WTC11 (cell line): ENCODE data around the gene NCBP1. TPM values are rescaled to one million over a fixed set of nuclear protein-coding genes. Genes with fewer than 3 reads are reported as not detected.
"Not testable (repeated sequence)": the region's sequence is repeated elsewhere in the genome, so short reads cannot be mapped to it uniquely, and the experiment has no call there.

Experiments
- ATAC-seq: fragments of 200-7000 bp; cut with Tn5 transposase; 2 replicates; pipeline ENCODE4 v1.10.0; 2021; ENCODE audit warnings: mild to moderate bottlenecking, moderate library complexity
- CTCF ChIA-PET: fragments of 300-600 bp; sonication (Branson Sonifier 250); formaldehyde crosslinking; loops from one replicate; lab custom pipeline; 2021; ENCODE audit warnings: antibody characterized with exemption; lab: Charles Lee
- POLR2A ChIA-PET: fragments of 350-600 bp; sonication (Branson Sonifier 250); formaldehyde crosslinking; loops from one replicate; lab custom pipeline; 2021; ENCODE audit warnings: antibody characterized with exemption; lab: Charles Lee
- DNase-seq: peaks from one replicate; pipeline ENCODE4 v3.0.0; 2021; ENCODE audit warnings: low spot score
- H3K27ac Mint-ChIP-seq: 2 replicates; pipeline ENCODE4 v1.8.0; 2021; ENCODE audit warnings: mixed read lengths
- H3K27me3 Mint-ChIP-seq: 2 replicates; pipeline ENCODE4 v1.8.0; 2021; ENCODE audit warnings: low read depth, mild to moderate bottlenecking, moderate library complexity, mixed read lengths
- H3K36me3 Mint-ChIP-seq: 2 replicates; pipeline ENCODE4 v1.8.0; 2021; ENCODE audit warnings: mixed read lengths
- H3K4me1 Mint-ChIP-seq: 2 replicates; pipeline ENCODE4 v1.8.0; 2022; ENCODE audit warnings: mixed read lengths
- H3K4me3 Mint-ChIP-seq: 2 replicates; pipeline ENCODE4 v1.8.0; 2021; ENCODE audit warnings: mild to moderate bottlenecking, moderate library complexity, mixed read lengths
- H3K9me3 Mint-ChIP-seq: 2 replicates; pipeline ENCODE4 v1.8.0; 2021; ENCODE audit warnings: mixed read lengths
- AFF4 ChIP-seq: sonication (generic); formaldehyde crosslinking; IDR thresholded peaks from 2 replicates; pipeline ENCODE4 v1.8.1; 2023; ENCODE audit warnings: mild to moderate bottlenecking, missing genetic modification reagents, borderline replicate concordance
- ARID4B ChIP-seq: sonication (generic); formaldehyde crosslinking; IDR thresholded peaks from 2 replicates; pipeline ENCODE4 v1.8.0; 2023; ENCODE audit warnings: missing genetic modification reagents, mild to moderate bottlenecking, borderline replicate concordance
- EMX1 ChIP-seq: fragments of 250-450 bp; sonication (Bioruptor Pico); IDR thresholded peaks from 2 replicates; pipeline ENCODE4 v1.8.0; 2021; ENCODE audit warnings: mild to moderate bottlenecking
- GABPB1 ChIP-seq: sonication (generic); formaldehyde crosslinking; IDR thresholded peaks from 2 replicates; pipeline ENCODE4 v1.8.1; 2023; ENCODE audit warnings: mild to moderate bottlenecking, missing genetic modification reagents
- GTF2I ChIP-seq: fragments of 250-450 bp; sonication (Bioruptor Pico); conservative IDR thresholded peaks from 2 replicates; pipeline ENCODE4 v1.4.0; 2021; ENCODE audit warnings: mild to moderate bottlenecking
- JUN ChIP-seq: sonication (generic); formaldehyde crosslinking; IDR thresholded peaks from 2 replicates; pipeline ENCODE4 v1.8.0; 2023; ENCODE audit warnings: mild to moderate bottlenecking, missing genetic modification reagents
- NFATC4 ChIP-seq: fragments of 250-450 bp; sonication (Bioruptor Pico); IDR thresholded peaks from 2 replicates; pipeline ENCODE4 v1.9.0; 2021; ENCODE audit warnings: mild to moderate bottlenecking
- NR3C1 ChIP-seq: sonication (generic); formaldehyde crosslinking; conservative IDR thresholded peaks from 2 replicates; pipeline ENCODE4 v1.8.1; 2023; ENCODE audit warnings: low read depth, mild to moderate bottlenecking, missing genetic modification reagents
- SP1 ChIP-seq: sonication (generic); formaldehyde crosslinking; conservative IDR thresholded peaks from 2 replicates; pipeline ENCODE4 v1.8.1; 2022; ENCODE audit warnings: missing genetic modification reagents
- TCF7 ChIP-seq: sonication (generic); formaldehyde crosslinking; IDR thresholded peaks from 2 replicates; pipeline ENCODE4 v1.8.0; 2022; ENCODE audit warnings: mild to moderate bottlenecking, low read depth, missing genetic modification reagents, moderate library complexity
- TEAD1 ChIP-seq: sonication (generic); formaldehyde crosslinking; IDR thresholded peaks from 2 replicates; pipeline ENCODE4 v1.8.0; 2022; ENCODE audit warnings: mild to moderate bottlenecking, missing genetic modification reagents
- TP53 ChIP-seq: sonication (generic); formaldehyde crosslinking; IDR thresholded peaks from 2 replicates; pipeline ENCODE4 v1.8.1; 2023; ENCODE audit warnings: mild to moderate bottlenecking, missing genetic modification reagents
- ZNF263 ChIP-seq: sonication (generic); formaldehyde crosslinking; IDR thresholded peaks from 2 replicates; pipeline ENCODE4 v1.8.1; 2022; ENCODE audit warnings: low read depth, mild to moderate bottlenecking, moderate library complexity, missing genetic modification reagents
- ZNF317 ChIP-seq: sonication (generic); formaldehyde crosslinking; IDR thresholded peaks from 2 replicates; pipeline ENCODE4 v1.8.1; 2023; ENCODE audit warnings: low read depth, mild to moderate bottlenecking, moderate library complexity, missing genetic modification reagents, borderline replicate concordance
- ZNF396 ChIP-seq: fragments of 250-450 bp; sonication (Bioruptor Pico); IDR thresholded peaks from 2 replicates; pipeline ENCODE4 v1.8.0; 2021; ENCODE audit warnings: mild to moderate bottlenecking, moderate library complexity, borderline replicate concordance
- ZNF671 ChIP-seq: fragments of 250-450 bp; sonication (Bioruptor Pico); IDR thresholded peaks from 2 replicates; pipeline ENCODE4 v1.8.0; 2021; ENCODE audit warnings: mild to moderate bottlenecking
- total RNA-seq: library from RNA; stranded (reverse); gene quantifications from 3 replicates; pipeline ENCODE4 v1.2.3, GENCODE V29; 2021
- TF ChIP-seq, protein P1 (sequence below): sonication (generic); formaldehyde crosslinking; IDR thresholded peaks from 2 replicates; pipeline ENCODE4 v1.8.1; 2022; ENCODE audit warnings: missing genetic modification reagents, borderline replicate concordance

Gene NCBP1
- total RNA-seq, 1 experiment from 2014 or later: 61.1 TPM

GRCh38 chr9:97632985-97633858, at the start of gene NCBP1, which contains the start of gene TSTD2 (continued):
- TF ChIP-seq GABPB1 (peak; percentile 75; the same call in 1 of the 2 replicates), ARID4B (CRISPR knock-in tag) (peak; percentile 90; the same call in 1 of the 2 replicates), TCF7 (CRISPR knock-in tag) (0 out of 2 replicates have a peak, but pooled peaks have one; percentile 50), TP53 (CRISPR knock-in tag) (peak; percentile 32; the same call in 1 of the 2 replicates), TEAD1 (peak; percentile 55; the same call in 1 of the 2 replicates), JUN (0 out of 2 replicates have a peak, but pooled peaks have one; percentile 14), ZNF263 (CRISPR knock-in tag) (no peak), ZNF671 (CRISPR knock-in tag) (no peak), NFATC4 (no peak), EMX1 (CRISPR knock-in tag) (no peak), SP1 (CRISPR knock-in tag) (peak; percentile 86), NR3C1 (CRISPR knock-in tag) (no peak)
- TF ChIP-seq, all 79 proteins: peak for 21

GRCh38 chr9:97584778-97585177, 48.8 kb upstream of the NCBP1 start:
- H3K4me3 Mint-ChIP-seq, DNase-seq, CTCF ChIA-PET, H3K27me3 Mint-ChIP-seq, ATAC-seq, POLR2A ChIA-PET, H3K27ac Mint-ChIP-seq, H3K4me1 Mint-ChIP-seq: not testable (repeated sequence)
- H3K36me3 Mint-ChIP-seq: peaks cover 13% of the 10 kb centered on the region
- H3K9me3 Mint-ChIP-seq: peaks cover 14% of the 10 kb centered on the region

DNA sequence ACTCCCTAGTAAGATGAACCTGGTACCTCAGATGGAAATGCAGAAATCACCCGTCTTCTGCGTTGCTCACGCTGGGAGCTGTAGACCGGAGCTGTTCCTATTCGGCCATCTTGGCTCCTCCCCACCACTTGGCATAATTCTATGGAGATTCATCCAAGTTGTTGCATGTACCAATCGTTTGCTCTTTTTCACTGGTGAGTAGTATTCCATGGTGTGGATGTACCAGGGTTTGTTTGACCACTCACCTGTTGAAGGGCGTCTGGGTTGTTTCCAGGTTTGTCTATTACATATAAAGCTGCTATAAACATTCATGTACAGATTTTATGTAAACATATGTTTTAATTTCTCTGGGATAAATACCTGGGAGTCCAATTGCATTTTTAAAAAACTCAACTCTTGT, 46.7 kb upstream of the NCBP1 start:
- ATAC-seq, H3K27ac Mint-ChIP-seq, H3K27me3 Mint-ChIP-seq, H3K4me1 Mint-ChIP-seq, POLR2A ChIA-PET, DNase-seq: not testable (repeated sequence)
- Mint-ChIP-seq H3K4me3 (peak overlapping the region; percentile 42), H3K9me3 (peaks cover 14% of the 10 kb centered on the region), H3K36me3 (peaks cover 13% of the 10 kb centered on the region)
- CTCF ChIA-PET: interaction anchor here (1.0 kb wide), 1 partner anchor 85 kb away, joined by 3 read pairs; the partner anchor contains the start of gene TMOD1
- TF ChIP-seq ZNF396 (CRISPR knock-in tag): peak; percentile 22; the same call in 1 of the 2 replicates
- peak; percentile 43 for TF ChIP-seq GTF2I (CRISPR knock-in tag)

- Mint-ChIP-seq H3K36me3 (peaks cover 13% of the 10 kb centered on the region), H3K27me3 (no peaks in the 10 kb centered on the region), H3K4me3 (no peak overlapping the region), H3K4me1 (peaks cover 8% of the 10 kb centered on the region), H3K9me3 (peaks cover 14% of the 10 kb centered on the region), H3K27ac (no peak overlapping the region)
- peak; percentile 62 for ATAC-seq
- ChIA-PET POLR2A (interaction anchor here (0.7 kb wide), 1 partner anchor 24 kb away, joined by 4 read pairs; no protein-coding TSS in a partner anchor), CTCF (interaction anchor here (0.7 to 1.7 kb wide), 7 partner anchors 7 to 179 kb away, joined by 3 to 7 read pairs (median 4); no protein-coding TSS in a partner anchor)
- no peak for DNase-seq
- no peak for TF ChIP-seq AFF4 (CRISPR knock-in tag)
- TF ChIP-seq, protein P1, sequence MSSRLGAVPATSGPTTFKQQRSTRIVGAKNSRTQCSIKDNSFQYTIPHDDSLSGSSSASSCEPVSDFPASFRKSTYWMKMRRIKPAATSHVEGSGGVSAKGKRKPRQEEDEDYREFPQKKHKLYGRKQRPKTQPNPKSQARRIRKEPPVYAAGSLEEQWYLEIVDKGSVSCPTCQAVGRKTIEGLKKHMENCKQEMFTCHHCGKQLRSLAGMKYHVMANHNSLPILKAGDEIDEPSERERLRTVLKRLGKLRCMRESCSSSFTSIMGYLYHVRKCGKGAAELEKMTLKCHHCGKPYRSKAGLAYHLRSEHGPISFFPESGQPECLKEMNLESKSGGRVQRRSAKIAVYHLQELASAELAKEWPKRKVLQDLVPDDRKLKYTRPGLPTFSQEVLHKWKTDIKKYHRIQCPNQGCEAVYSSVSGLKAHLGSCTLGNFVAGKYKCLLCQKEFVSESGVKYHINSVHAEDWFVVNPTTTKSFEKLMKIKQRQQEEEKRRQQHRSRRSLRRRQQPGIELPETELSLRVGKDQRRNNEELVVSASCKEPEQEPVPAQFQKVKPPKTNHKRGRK (CRISPR knock-in tag): no peak
- TF ChIP-seq ZNF317: no peak
Observed at GRCh38 chr9:97591535-97591934, 42.1 kb upstream of the NCBP1 start.
